Frontal cortex (tissue), 4 donors: ENCODE measurements around the gene ARHGEF40. TPM values are rescaled to one million over a fixed set of nuclear protein-coding genes. Genes with fewer than 3 reads are reported as not detected.
A peak's percentile ranks its signal among the peaks of the same experiment; 100 is the strongest.

Experiments used
- DNase-seq, 2 donors: peaks; one replicate each; pipeline ENCODE4 v3.0.0; 2012; ENCODE audit warnings: low spot score in 2 of 2
- FAIRE-seq: peaks from 2 replicates; lab custom pipeline; 2012; peaks lifted over from hg19 to GRCh38; lab: Jason Lieb, UNC
- total RNA-seq: library from RNA; depleted of rRNA; stranded (reverse); fragments of >200 nt; gene quantifications from one replicate; pipeline ENCODE4 v1.2.3, GENCODE V29; 2014
- donor health status: control.
- donor health status: control.
- donor health status: control.

The ARHGEF40 gene
- 11.4 TPM for total RNA-seq

- peak; percentile 84 to 91 for DNase-seq
- no peak for FAIRE-seq
Observed at GRCh38 chr14:21070083-21070609, at the start of gene ARHGEF40. ARHGEF40 (plus strand) TSS chr14:21070304; CDS start chr14:21070397, 93 bp downstream.

GRCh38 chr14:21020977-21021545, 49.0 kb upstream of the ARHGEF40 start:
- FAIRE-seq (no peak), DNase-seq (no peak)

GRCh38 chr14:21022686-21023085, 47.4 kb upstream of the ARHGEF40 start:
- DNase-seq (no peak), FAIRE-seq (no peak)

DNA sequence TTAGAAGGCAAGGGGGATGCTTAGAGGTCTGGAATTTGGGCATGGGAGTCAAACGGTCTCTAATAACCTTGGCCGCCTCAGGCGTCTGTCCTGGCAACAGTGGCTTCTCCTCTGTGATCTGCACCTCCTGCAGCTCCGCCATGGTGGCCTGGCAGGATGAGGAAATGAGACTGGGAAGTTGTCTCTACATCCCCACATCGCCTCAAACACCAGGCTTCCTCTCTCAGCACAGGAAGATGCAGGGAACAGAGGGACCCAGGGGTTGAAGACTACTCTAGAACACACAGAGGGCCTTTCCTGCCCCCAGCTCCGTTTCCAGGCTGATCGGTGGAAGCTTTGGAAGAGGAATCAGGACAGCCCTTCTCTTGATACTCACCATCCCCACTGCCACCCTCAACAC, 46.9 kb upstream of the ARHGEF40 start:
- DNase-seq, result no peak
- FAIRE-seq, result no peak

- FAIRE-seq (no peak), DNase-seq (no peak)
Observed at GRCh38 chr14:21023817-21024584, 46.1 kb upstream of the ARHGEF40 start.

DNA sequence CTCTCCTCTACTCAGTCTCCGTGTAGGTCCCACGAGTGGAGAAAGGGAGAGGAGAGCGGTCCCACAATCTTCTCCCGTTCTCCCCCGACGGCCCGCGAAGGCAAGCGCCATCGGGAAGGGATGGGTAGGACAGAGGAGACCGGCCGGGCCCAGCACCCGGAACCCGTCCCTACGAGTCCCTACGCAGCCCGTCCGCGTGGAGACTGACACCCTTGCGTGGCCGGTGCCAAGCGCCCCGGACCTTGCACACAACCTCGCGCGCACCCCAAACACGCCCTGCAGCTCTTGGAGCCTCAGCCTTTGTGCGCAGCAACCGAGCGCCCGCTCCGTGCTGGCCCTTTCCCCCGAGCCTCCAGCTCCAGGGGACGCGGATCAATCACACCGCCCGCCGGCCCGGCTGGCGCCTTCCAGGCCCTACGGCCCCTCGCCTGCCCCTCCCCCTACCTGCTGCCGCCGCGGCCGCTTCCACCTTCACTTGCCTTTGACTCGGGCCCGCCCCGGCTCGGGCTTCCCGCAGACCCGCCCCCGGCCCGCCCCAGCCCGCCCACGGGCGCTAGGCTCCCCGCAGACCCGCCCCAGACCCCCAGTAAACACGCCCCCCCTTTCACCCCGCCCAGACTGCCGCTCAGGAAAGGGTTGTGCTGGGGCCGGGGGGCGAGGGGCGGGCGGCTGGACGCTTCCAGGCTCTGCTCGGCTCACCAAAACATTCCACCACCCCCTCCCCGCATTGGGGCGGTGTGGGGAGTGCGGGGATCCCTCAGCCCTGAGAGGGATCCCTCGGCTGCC, 45.3 kb upstream of the ARHGEF40 start, which contains the start of gene NDRG2:
NDRG2 (minus strand) TSS at position 477 of the 786 bp plus-strand sequence. CDS start 1,746 bp downstream, outside the sequence.
- FAIRE-seq, result no peak
- DNase-seq, result peak; percentile 79 to 86

GRCh38 chr14:21025371-21026273, 44.5 kb upstream of the ARHGEF40 start:
- FAIRE-seq (no peak), DNase-seq (peak; percentile 72 to 80)

GRCh38 chr14:21026274-21026987, 43.7 kb upstream of the ARHGEF40 start:
- peak; percentile 62 to 78 for DNase-seq
- no peak for FAIRE-seq

GRCh38 chr14:21026988-21027315, 43.2 kb upstream of the ARHGEF40 start:
- FAIRE-seq, result no peak
- no peak for DNase-seq

DNA sequence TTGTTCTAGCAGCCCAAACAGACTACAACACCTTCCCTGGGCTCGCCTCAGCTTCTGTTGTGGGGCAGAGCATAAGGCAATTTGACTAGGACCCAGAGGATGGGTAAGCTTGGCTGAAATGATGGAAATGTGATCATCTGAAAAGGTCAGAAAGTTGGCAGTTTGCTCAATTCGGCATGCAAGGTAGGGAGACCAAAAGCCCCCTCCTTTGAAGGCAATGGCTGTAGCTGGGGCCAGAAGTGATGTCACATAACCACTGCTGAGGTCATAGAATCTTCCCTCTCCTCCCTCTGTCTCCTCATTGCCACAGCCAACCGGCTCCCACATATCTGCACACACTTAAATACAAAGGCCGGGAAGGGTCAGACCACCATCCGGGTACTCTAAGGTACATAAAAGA, 40.2 kb upstream of the ARHGEF40 start, which contains the start of gene TPPP2:
TPPP2 (plus strand) TSS at position 301 of the 400 bp plus-strand sequence. CDS start 365 bp downstream, outside the sequence.
- DNase-seq, result no peak
- FAIRE-seq, result no peak

- FAIRE-seq (no peak), DNase-seq (no peak)
Observed at GRCh38 chr14:21030531-21030930, 39.6 kb upstream of the ARHGEF40 start.

DNA sequence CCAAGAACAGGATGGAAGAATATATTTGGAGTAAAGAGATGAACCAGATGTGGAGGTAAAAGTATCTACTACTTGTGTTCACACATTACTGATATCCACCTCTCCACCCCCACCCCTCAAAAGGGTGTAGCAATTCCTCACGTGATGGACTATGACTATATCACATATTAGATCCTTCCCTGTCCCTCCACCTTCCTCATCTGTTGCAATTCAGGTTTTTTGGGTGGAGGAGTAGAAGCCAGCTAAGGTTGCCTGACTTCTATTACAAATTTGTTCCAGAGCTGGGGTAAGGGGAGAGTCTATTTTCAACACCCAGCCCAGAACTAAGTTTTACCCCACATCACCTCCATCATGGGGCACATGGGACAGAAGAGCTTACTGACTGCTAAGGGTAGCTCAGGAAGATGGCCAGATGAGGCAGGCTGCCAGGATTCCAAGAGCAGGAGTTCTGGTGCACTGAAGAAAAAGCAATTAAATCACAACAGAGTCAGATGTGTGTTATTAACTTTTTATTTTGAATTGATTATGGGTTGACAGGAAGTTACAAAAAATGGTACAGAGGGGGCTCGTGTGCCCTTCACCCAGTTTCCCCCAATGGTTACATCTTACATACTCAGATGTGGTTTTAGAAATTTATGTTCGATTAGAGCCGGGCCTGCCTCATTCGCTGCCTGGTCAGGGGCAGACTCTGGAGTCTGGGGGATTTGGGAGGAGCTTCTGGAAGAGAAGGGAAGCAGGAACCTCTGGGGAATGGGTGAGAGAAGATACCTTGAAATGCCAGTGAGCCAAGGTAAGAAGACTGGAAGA, 37.6 kb upstream of the ARHGEF40 start:
- DNase-seq, result no peak
- no peak for FAIRE-seq

GRCh38 chr14:21033133-21033698, 36.9 kb upstream of the ARHGEF40 start:
- DNase-seq (no peak), FAIRE-seq (no peak)

- FAIRE-seq (no peak), DNase-seq (no peak)
Observed at GRCh38 chr14:21034707-21035106, 35.4 kb upstream of the ARHGEF40 start, which contains the start of gene RNASE13. RNASE13 (minus strand) TSS chr14:21034807; CDS start chr14:21034288, 519 bp downstream.

GRCh38 chr14:21036751-21037150, 33.4 kb upstream of the ARHGEF40 start:
- no peak for DNase-seq
- FAIRE-seq, result no peak

GRCh38 chr14:21037156-21037555, 32.9 kb upstream of the ARHGEF40 start:
- no peak for FAIRE-seq

More at GRCh38 chr14:21037156-21037555, 32.9 kb upstream of the ARHGEF40 start:
- DNase-seq, result no peak
